Neuronal stem cell (in vitro differentiated cells): ENCODE results near the gene IL1RN.
A peak's percentile ranks its signal among the peaks of the same experiment; 100 is the strongest.

Experiments used
- DNase-seq: peaks from one replicate; pipeline ENCODE4 v3.0.0-alpha.2; 2013; ENCODE audit warnings: low spot score
- H2AFZ ChIP-seq: one replicate; pipeline ENCODE4 v1.6.1; 2013; ENCODE audit warnings: mild to moderate bottlenecking, low read length, inconsistent platforms
- H2AK5ac ChIP-seq: 2 replicates; pipeline ENCODE4 v1.6.1; 2013; ENCODE audit warnings: low read depth, mild to moderate bottlenecking, inconsistent platforms, low read length, moderate library complexity, mixed read lengths
- H2BK120ac ChIP-seq: 2 replicates; pipeline ENCODE4 v1.6.1; 2013; ENCODE audit warnings: low read depth, mild to moderate bottlenecking, inconsistent platforms, low read length, moderate library complexity, mixed read lengths
- H2BK12ac ChIP-seq: one replicate; pipeline ENCODE4 v1.6.1; 2013; ENCODE audit warnings: low read length, inconsistent platforms
- H2BK15ac ChIP-seq: 2 replicates; pipeline ENCODE4 v1.6.1; 2013; ENCODE audit warnings: mild to moderate bottlenecking, low read length, inconsistent platforms, mixed read lengths
- H2BK5ac ChIP-seq: one replicate; pipeline ENCODE4 v1.6.1; 2013; ENCODE audit warnings: inconsistent platforms, mild to moderate bottlenecking, low read length, moderate library complexity
- H3K14ac ChIP-seq: one replicate; pipeline ENCODE4 v1.6.1; 2013; ENCODE audit warnings: low read length, inconsistent platforms
- H3K18ac ChIP-seq: 2 replicates; pipeline ENCODE4 v1.6.1; 2013; ENCODE audit warnings: low read length, inconsistent platforms
- H3K23ac ChIP-seq: 2 replicates; pipeline ENCODE4 v1.6.1; 2013; ENCODE audit warnings: low read depth, mild to moderate bottlenecking, mixed read lengths, low read length, inconsistent platforms; ENCODE audit not compliant: poor library complexity
- H3K27ac ChIP-seq: replicated peaks from 3 replicates; pipeline ENCODE4 v1.5.1; 2013; ENCODE audit warnings: low read length, inconsistent platforms
- H3K27me3 ChIP-seq, 3 experiments: 2 replicates each; pipeline ENCODE4 v1.6.1; 2013; ENCODE audit warnings: low read length in 3 of 3, mild to moderate bottlenecking in 2 of 3, inconsistent platforms in 1 of 3, low read depth in 1 of 3, mixed read lengths in 1 of 3, moderate library complexity in 1 of 3; ENCODE audit not compliant: control insufficient read depth in 3 of 3, insufficient read depth in 3 of 3
- H3K36me3 ChIP-seq, 2 donors: replicated peaks in 1 of 2; 2 replicates each; pipeline ENCODE4 v1.6.1; 2013; ENCODE audit warnings: low read length in 2 of 2; ENCODE audit not compliant: control insufficient read depth in 2 of 2, insufficient read depth in 2 of 2
- H3K4ac ChIP-seq: 2 replicates; pipeline ENCODE4 v1.6.1; 2013; ENCODE audit warnings: inconsistent platforms, mild to moderate bottlenecking, low read length, moderate library complexity
- H3K4me1 ChIP-seq, 2 donors: 1 replicate in 1 of 2; 2 replicates in 1 of 2; pipeline ENCODE4 v1.6.1; 2013; ENCODE audit warnings: low read length in 2 of 2, low read depth in 1 of 2; ENCODE audit not compliant: control insufficient read depth in 2 of 2, insufficient read depth in 1 of 2
- H3K4me2 ChIP-seq: one replicate; pipeline ENCODE4 v1.6.1; 2013; ENCODE audit warnings: mild to moderate bottlenecking, low read length, inconsistent platforms; ENCODE audit not compliant: insufficient read depth, poor library complexity, severe bottlenecking
- H3K4me3 ChIP-seq, 2 donors: 2 replicates each; pipeline ENCODE4 v1.5.1; 2013; ENCODE audit warnings: low read length in 2 of 2, mild to moderate bottlenecking in 2 of 2, inconsistent platforms in 1 of 2, moderate library complexity in 1 of 2
- H3K79me1 ChIP-seq: one replicate; pipeline ENCODE4 v1.6.1; 2013; ENCODE audit warnings: low read depth, mild to moderate bottlenecking, inconsistent platforms, low read length, moderate library complexity
- H3K9ac ChIP-seq: one replicate; pipeline ENCODE4 v1.6.1; 2013; ENCODE audit warnings: mild to moderate bottlenecking, low read depth, low read length, inconsistent platforms; ENCODE audit not compliant: poor library complexity
- H3K9me3 ChIP-seq, 2 donors: replicated peaks in 1 of 2; 2 replicates each; pipeline versions ENCODE3 to v1.6.1; 2013; ENCODE audit warnings: low read length in 2 of 2, mild to moderate bottlenecking in 2 of 2, inconsistent platforms in 1 of 2, low read depth in 1 of 2, mixed read lengths in 1 of 2, moderate library complexity in 1 of 2; ENCODE audit not compliant: control insufficient read depth in 2 of 2, insufficient read depth in 1 of 2
- H4K8ac ChIP-seq: one replicate; pipeline ENCODE4 v1.6.1; 2013; ENCODE audit warnings: low read depth, mild to moderate bottlenecking, inconsistent platforms, low read length, moderate library complexity
- H4K91ac ChIP-seq: one replicate; pipeline ENCODE4 v1.6.1; 2013; ENCODE audit warnings: low read length, low read depth, mild to moderate bottlenecking, inconsistent platforms; ENCODE audit not compliant: poor library complexity
- WGBS, 2 donors: extraction: QIAGEN DNeasy Blood & Tissue Kit; methylation state at CpG; one replicate each; pipeline ENCODE4 v1.1.7; 2013; ENCODE audit warnings: missing lambda C conversion rate in 2 of 2, mixed read lengths in 1 of 2; ENCODE audit not compliant: insufficient read length in 2 of 2, insufficient replicate concordance in 1 of 2; ENCODE audit errors: extremely low coverage in 2 of 2; 5-methylcytosine and 5-hydroxymethylcytosine counted together

The IL1RN gene

GRCh38 chr2:113155331-113155730 is 27.9 kb downstream of the IL1RN start:
- no peak overlapping the region for H4K8ac ChIP-seq
- no peak overlapping the region for H2BK120ac ChIP-seq
- no peak overlapping the region for H3K23ac ChIP-seq
- H3K79me1 ChIP-seq, result no peaks in the 10 kb centered on the region
- no CpG with 5 or more reads among the region's 5 CpGs for WGBS, 2 donors
- no peak overlapping the region for H2AFZ ChIP-seq
- no peak overlapping the region for H3K4me3 ChIP-seq
- no peak overlapping the region for H3K4me2 ChIP-seq
- no peak for DNase-seq
- H2BK15ac ChIP-seq, result no peak overlapping the region
- no peak overlapping the region for H2AK5ac ChIP-seq
- H3K27me3 ChIP-seq, result peaks cover 0 to 46% (median 17%) of the 10 kb centered on the region in 3 experiments
- no peak overlapping the region for H3K9ac ChIP-seq
- peaks cover 0 to 3% of the 10 kb centered on the region in 2 donors for H3K4me1 ChIP-seq
- H3K14ac ChIP-seq, result no peak overlapping the region
- H2BK5ac ChIP-seq, result no peak overlapping the region
- H3K27ac ChIP-seq, result no peak overlapping the region
- no peaks in the 10 kb centered on the region for H3K36me3 ChIP-seq
- no peak overlapping the region for H4K91ac ChIP-seq
- no peak overlapping the region for H3K4ac ChIP-seq
- H2BK12ac ChIP-seq, result no peak overlapping the region
- no peak overlapping the region for H3K18ac ChIP-seq
- peaks cover 0 to 4% of the 10 kb centered on the region in 2 donors for H3K9me3 ChIP-seq

- H2BK15ac ChIP-seq, result no peak overlapping the region
- no peaks in the 10 kb centered on the region for H3K36me3 ChIP-seq
- H2BK5ac ChIP-seq, result no peak overlapping the region
- WGBS, 2 donors, result no CpG with 5 or more reads among the region's 10 CpGs
- peaks cover 0 to 3% of the 10 kb centered on the region in 2 donors for H3K4me1 ChIP-seq
- H3K14ac ChIP-seq, result no peak overlapping the region
- no peak overlapping the region for H2BK120ac ChIP-seq
- H3K27me3 ChIP-seq, result peaks cover 0 to 46% (median 17%) of the 10 kb centered on the region in 3 experiments
- H2AFZ ChIP-seq, result peak overlapping the region; percentile 87
- H3K4me3 ChIP-seq, result peak overlapping the region; percentile 36 to 73
- no peak overlapping the region for H3K9ac ChIP-seq
- no peak overlapping the region for H4K8ac ChIP-seq
- H3K18ac ChIP-seq, result peak overlapping the region; percentile 22
- no peak for DNase-seq
- H2AK5ac ChIP-seq, result no peak overlapping the region
- H3K27ac ChIP-seq, result no peak overlapping the region
- no peaks in the 10 kb centered on the region for H3K79me1 ChIP-seq
- no peak overlapping the region for H3K4ac ChIP-seq
- H4K91ac ChIP-seq, result no peak overlapping the region
- H3K4me2 ChIP-seq, result peak overlapping the region; percentile 88
- H2BK12ac ChIP-seq, result no peak overlapping the region
- no peak overlapping the region for H3K23ac ChIP-seq
- peaks cover 0 to 4% of the 10 kb centered on the region in 2 donors for H3K9me3 ChIP-seq
These were observed 29.1 kb downstream of the IL1RN start for GRCh38 chr2:113156278-113157117.

- no peak for DNase-seq
- Histone ChIP-seq H3K27me3 (peaks cover 0 to 46% (median 17%) of the 10 kb centered on the region in 3 experiments), H2BK5ac (no peak overlapping the region), H2BK12ac (peak overlapping the region; percentile 78), H3K9ac (peak overlapping the region; percentile 75), H3K27ac (no peak overlapping the region), H3K4me3 (peak overlapping the region; percentile 43 to 86), H3K4ac (no peak overlapping the region), H3K36me3 (no peaks in the 10 kb centered on the region), H4K8ac (peak overlapping the region; percentile 57), H3K18ac (peak overlapping the region; percentile 93), H3K23ac (peak overlapping the region; percentile 95), H4K91ac (no peak overlapping the region), H2AK5ac (peak overlapping the region; percentile 54), H3K79me1 (no peaks in the 10 kb centered on the region), H2AFZ (peak overlapping the region; percentile 87), H3K4me2 (peak overlapping the region; percentile 88), H2BK120ac (peak overlapping the region; percentile 63), H3K9me3 (peaks cover 0 to 4% of the 10 kb centered on the region in 2 donors), H3K4me1 (peaks cover 0 to 3% of the 10 kb centered on the region in 2 donors), H3K14ac (peak overlapping the region; percentile 9), H2BK15ac (peak overlapping the region; percentile 67)
- WGBS, 2 donors, result no CpG with 5 or more reads among the region's 92 CpGs
These were observed 29.9 kb downstream of the IL1RN start for GRCh38 chr2:113157118-113157896.
